Measurements from ENCODE around the gene VCPKMT. TPM values are rescaled to one million over a fixed set of nuclear protein-coding genes. Genes with fewer than 3 reads are reported as not detected.

The VCPKMT gene
- total RNA-seq, 1 donor from 2014 or later, result 12.3 TPM

- H3K9me3 Mint-ChIP-seq, result no peaks in the 10 kb centered on the region
- peak overlapping the region; percentile 100 for H3K27ac Mint-ChIP-seq
- peaks cover 16% of the 10 kb centered on the region for H3K36me3 Mint-ChIP-seq (ENCODE audit: low read depth)
- H3K4me1 Mint-ChIP-seq (ENCODE audit: low read depth), result peaks cover 88% of the 10 kb centered on the region
- no peak for DNase-seq (ENCODE audit: low spot score)
- H3K27me3 Mint-ChIP-seq (ENCODE audit: insufficient read depth), result no peaks in the 10 kb centered on the region
- peak overlapping the region; percentile 41 for H3K4me3 Mint-ChIP-seq
- intact Hi-C loops (cut with micrococcal nuclease), result no loop called here
These were observed 56.4 kb downstream of the VCPKMT start for GRCh38 chr14:50059763-50060616.

Other genes starting within 250 kb of the VCPKMT start
- gene ARF6, start 223.5 kb downstream of the VCPKMT start, total RNA-seq, result 163 and 164 TPM in 2 replicates
- gene SOS2, start 115.0 kb upstream of the VCPKMT start, total RNA-seq, result 19.9 and 21.6 TPM in 2 replicates
- gene L2HGDH, start 195.7 kb upstream of the VCPKMT start, total RNA-seq, result 14.7 and 16.2 TPM in 2 replicates
- gene DMAC2L, start 195.8 kb upstream of the VCPKMT start, total RNA-seq, result 14.4 and 17.9 TPM in 2 replicates